Measurements from ENCODE around the gene DCAF12. TPM values are rescaled to one million over a fixed set of nuclear protein-coding genes. Genes with fewer than 3 reads are reported as not detected.
A peak's percentile ranks its signal among the peaks of the same experiment; 100 is the strongest.

Gene DCAF12
- total and polyA plus RNA-seq, 2 of the 13 experiments (the other 11 are each of a cell fraction or from before 2014, with no cell fraction given) = 26.8 to 37.4 TPM

DNA sequence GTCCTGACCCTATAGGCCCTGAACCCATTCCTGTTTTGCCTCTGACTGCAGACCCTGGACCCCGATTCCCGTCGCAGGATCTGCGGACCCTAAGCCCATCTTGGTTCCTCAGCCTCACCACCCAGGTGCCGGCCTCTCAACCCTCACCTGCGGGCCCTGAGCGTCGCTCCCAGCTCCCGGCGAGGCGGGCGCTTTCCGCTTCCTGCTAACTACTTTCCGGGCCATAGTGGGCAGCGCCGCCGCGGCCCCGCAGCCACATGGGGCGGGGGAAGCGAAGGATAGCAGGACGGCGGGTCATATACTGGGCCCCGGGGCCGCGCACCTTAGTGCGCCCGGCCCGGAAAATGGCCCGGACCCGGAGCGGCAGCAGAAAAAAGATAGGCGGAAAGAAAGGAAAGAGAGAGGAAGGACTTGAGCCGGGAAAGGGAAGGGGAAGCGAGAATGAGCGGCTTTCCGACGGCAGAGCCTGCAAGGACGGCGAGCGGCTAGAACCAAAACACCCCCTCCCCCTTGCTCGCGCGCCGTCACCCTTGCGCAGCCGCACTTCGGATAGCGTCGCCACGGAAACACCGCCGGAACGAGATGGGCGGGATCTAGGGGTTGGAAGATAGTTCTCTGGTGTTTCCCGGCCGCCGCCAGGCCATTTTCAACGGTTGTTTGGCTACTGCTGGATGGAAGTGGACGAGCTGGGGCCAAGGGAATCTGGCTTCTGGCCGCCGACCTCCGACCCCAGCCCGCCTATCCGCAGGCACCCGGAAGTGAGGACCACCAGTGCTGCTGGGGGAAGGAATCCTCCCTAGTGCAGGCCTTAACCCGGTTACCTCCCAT, at the start of gene DCAF12 (continued):
- TF ChIP-seq, protein P1, sequence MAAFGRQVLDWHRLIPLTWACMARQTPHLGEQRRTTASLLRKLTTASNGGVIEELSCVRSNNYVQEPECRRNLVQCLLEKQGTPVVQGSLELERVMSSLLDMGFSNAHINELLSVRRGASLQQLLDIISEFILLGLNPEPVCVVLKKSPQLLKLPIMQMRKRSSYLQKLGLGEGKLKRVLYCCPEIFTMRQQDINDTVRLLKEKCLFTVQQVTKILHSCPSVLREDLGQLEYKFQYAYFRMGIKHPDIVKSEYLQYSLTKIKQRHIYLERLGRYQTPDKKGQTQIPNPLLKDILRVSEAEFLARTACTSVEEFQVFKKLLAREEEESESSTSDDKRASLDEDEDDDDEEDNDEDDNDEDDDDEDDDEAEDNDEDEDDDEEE (CRISPR knock-in tag; IDR thresholded peaks at IDR 0.05) = no peak
- TF ChIP-seq MBNL3 (CRISPR knock-in tag; conservative IDR thresholded peaks at IDR 0.05) = no peak
- TF ChIP-seq BORCS8-MEF2B (CRISPR knock-in tag; IDR thresholded peaks at IDR 0.05) = peak; percentile 83
- no peak; the same call in none of the 2 replicates for TF ChIP-seq TGIF2 (CRISPR knock-in tag; IDR thresholded peaks at IDR 0.05)
- no peak for TF ChIP-seq POLR2AphosphoS2 (IDR thresholded peaks at IDR 0.05; ENCODE audit: low read depth, low read length)
- TF ChIP-seq, protein P2, sequence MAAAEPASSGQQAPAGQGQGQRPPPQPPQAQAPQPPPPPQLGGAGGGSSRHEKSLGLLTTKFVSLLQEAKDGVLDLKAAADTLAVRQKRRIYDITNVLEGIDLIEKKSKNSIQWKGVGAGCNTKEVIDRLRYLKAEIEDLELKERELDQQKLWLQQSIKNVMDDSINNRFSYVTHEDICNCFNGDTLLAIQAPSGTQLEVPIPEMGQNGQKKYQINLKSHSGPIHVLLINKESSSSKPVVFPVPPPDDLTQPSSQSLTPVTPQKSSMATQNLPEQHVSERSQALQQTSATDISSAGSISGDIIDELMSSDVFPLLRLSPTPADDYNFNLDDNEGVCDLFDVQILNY (CRISPR knock-in tag; conservative IDR thresholded peaks at IDR 0.05) = no peak; the same call in 1 of the 2 replicates
- TF ChIP-seq ZNF136 (CRISPR knock-in tag; IDR thresholded peaks at IDR 0.05; ENCODE audit: low read depth) = peak; percentile 59; the same call in 1 of the 2 replicates
- TF ChIP-seq ZNF317 (CRISPR knock-in tag; IDR thresholded peaks at IDR 0.05) = peak; percentile 69; the same call in 1 of the 2 replicates
- TF ChIP-seq, protein P3, sequence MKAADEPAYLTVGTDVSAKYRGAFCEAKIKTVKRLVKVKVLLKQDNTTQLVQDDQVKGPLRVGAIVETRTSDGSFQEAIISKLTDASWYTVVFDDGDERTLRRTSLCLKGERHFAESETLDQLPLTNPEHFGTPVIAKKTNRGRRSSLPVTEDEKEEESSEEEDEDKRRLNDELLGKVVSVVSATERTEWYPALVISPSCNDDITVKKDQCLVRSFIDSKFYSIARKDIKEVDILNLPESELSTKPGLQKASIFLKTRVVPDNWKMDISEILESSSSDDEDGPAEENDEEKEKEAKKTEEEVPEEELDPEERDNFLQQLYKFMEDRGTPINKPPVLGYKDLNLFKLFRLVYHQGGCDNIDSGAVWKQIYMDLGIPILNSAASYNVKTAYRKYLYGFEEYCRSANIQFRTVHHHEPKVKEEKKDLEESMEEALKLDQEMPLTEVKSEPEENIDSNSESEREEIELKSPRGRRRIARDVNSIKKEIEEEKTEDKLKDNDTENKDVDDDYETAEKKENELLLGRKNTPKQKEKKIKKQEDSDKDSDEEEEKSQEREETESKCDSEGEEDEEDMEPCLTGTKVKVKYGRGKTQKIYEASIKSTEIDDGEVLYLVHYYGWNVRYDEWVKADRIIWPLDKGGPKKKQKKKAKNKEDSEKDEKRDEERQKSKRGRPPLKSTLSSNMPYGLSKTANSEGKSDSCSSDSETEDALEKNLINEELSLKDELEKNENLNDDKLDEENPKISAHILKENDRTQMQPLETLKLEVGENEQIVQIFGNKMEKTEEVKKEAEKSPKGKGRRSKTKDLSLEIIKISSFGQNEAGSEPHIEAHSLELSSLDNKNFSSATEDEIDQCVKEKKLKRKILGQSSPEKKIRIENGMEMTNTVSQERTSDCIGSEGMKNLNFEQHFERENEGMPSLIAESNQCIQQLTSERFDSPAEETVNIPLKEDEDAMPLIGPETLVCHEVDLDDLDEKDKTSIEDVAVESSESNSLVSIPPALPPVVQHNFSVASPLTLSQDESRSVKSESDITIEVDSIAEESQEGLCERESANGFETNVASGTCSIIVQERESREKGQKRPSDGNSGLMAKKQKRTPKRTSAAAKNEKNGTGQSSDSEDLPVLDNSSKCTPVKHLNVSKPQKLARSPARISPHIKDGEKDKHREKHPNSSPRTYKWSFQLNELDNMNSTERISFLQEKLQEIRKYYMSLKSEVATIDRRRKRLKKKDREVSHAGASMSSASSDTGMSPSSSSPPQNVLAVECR (CRISPR knock-in tag; IDR thresholded peaks at IDR 0.05; ENCODE audit: borderline replicate concordance) = peak; percentile 86
- TF ChIP-seq, protein P4, sequence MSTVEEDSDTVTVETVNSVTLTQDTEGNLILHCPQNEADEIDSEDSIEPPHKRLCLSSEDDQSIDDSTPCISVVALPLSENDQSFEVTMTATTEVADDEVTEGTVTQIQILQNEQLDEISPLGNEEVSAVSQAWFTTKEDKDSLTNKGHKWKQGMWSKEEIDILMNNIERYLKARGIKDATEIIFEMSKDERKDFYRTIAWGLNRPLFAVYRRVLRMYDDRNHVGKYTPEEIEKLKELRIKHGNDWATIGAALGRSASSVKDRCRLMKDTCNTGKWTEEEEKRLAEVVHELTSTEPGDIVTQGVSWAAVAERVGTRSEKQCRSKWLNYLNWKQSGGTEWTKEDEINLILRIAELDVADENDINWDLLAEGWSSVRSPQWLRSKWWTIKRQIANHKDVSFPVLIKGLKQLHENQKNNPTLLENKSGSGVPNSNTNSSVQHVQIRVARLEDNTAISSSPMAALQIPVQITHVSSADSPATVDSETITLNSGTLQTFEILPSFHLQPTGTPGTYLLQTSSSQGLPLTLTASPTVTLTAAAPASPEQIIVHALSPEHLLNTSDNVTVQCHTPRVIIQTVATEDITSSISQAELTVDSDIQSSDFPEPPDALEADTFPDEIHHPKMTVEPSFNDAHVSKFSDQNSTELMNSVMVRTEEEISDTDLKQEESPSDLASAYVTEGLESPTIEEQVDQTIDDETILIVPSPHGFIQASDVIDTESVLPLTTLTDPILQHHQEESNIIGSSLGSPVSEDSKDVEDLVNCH (CRISPR knock-in tag; IDR thresholded peaks at IDR 0.05) = no peak
- peak; percentile 46; the same call in 1 of the 2 replicates for TF ChIP-seq ZNF12 (CRISPR knock-in tag; IDR thresholded peaks at IDR 0.05)
- TF ChIP-seq, protein P5, sequence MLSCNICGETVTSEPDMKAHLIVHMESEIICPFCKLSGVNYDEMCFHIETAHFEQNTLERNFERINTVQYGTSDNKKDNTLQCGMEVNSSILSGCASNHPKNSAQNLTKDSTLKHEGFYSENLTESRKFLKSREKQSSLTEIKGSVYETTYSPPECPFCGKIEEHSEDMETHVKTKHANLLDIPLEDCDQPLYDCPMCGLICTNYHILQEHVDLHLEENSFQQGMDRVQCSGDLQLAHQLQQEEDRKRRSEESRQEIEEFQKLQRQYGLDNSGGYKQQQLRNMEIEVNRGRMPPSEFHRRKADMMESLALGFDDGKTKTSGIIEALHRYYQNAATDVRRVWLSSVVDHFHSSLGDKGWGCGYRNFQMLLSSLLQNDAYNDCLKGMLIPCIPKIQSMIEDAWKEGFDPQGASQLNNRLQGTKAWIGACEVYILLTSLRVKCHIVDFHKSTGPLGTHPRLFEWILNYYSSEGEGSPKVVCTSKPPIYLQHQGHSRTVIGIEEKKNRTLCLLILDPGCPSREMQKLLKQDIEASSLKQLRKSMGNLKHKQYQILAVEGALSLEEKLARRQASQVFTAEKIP (CRISPR knock-in tag; IDR thresholded peaks at IDR 0.05; ENCODE audit: borderline replicate concordance) = no peak
- TF ChIP-seq, protein P6, sequence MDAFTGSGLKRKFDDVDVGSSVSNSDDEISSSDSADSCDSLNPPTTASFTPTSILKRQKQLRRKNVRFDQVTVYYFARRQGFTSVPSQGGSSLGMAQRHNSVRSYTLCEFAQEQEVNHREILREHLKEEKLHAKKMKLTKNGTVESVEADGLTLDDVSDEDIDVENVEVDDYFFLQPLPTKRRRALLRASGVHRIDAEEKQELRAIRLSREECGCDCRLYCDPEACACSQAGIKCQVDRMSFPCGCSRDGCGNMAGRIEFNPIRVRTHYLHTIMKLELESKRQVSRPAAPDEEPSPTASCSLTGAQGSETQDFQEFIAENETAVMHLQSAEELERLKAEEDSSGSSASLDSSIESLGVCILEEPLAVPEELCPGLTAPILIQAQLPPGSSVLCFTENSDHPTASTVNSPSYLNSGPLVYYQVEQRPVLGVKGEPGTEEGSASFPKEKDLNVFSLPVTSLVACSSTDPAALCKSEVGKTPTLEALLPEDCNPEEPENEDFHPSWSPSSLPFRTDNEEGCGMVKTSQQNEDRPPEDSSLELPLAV (CRISPR knock-in tag; conservative IDR thresholded peaks at IDR 0.05; ENCODE audit: low read depth) = no peak
- TF ChIP-seq ZNF224 (CRISPR knock-in tag; IDR thresholded peaks at IDR 0.05) = no peak
- no peak for TF ChIP-seq CENPT (CRISPR knock-in tag; IDR thresholded peaks at IDR 0.05; ENCODE audit: low read depth)
- TF ChIP-seq ZNF724P (CRISPR knock-in tag; IDR thresholded peaks at IDR 0.05; ENCODE audit: borderline replicate concordance) = peak; percentile 85; the same call in 1 of the 2 replicates
